SK-N-SH treated with all-trans-retinoic acid at 6 μM for 48 hours (cell line): ENCODE results near the gene FJX1.

Experiments used
- BACH2 ChIP-seq: fragments of 250-450 bp; sonication (Bioruptor Pico); IDR thresholded peaks from 2 replicates; pipeline ENCODE4 v1.9.0; 2021; ENCODE audit warnings: mild to moderate bottlenecking, borderline replicate concordance
- CSDC2 ChIP-seq: fragments of 250-450 bp; sonication (Bioruptor Pico); IDR thresholded peaks from 2 replicates; pipeline ENCODE4 v1.5.0; 2020; ENCODE audit warnings: mild to moderate bottlenecking, moderate library complexity
- CSRNP3 ChIP-seq: fragments of 250-450 bp; sonication (Bioruptor Pico); IDR thresholded peaks from 2 replicates; pipeline ENCODE4 v1.5.1; 2021; ENCODE audit warnings: mild to moderate bottlenecking, moderate library complexity
- ISL1 ChIP-seq: fragments of 250-450 bp; sonication (Bioruptor Pico); IDR thresholded peaks from 2 replicates; pipeline ENCODE4 v2.1.2; 2022; ENCODE audit warnings: mild to moderate bottlenecking, moderate library complexity
- PATZ1 ChIP-seq: fragments of 250-450 bp; sonication (Bioruptor Pico); IDR thresholded peaks from 2 replicates; pipeline ENCODE4 v1.8.0; 2020; ENCODE audit warnings: mild to moderate bottlenecking, moderate library complexity, borderline replicate concordance
- POU6F1 ChIP-seq: fragments of 250-450 bp; sonication (Bioruptor Pico); IDR thresholded peaks from 2 replicates; pipeline ENCODE4 v1.8.0; 2021; ENCODE audit warnings: low read depth, mild to moderate bottlenecking, moderate library complexity, borderline replicate concordance
- TCF4 ChIP-seq: fragments of 250-450 bp; sonication (Bioruptor Pico); IDR thresholded peaks from 2 replicates; pipeline ENCODE4 v1.8.0; 2021; ENCODE audit warnings: mild to moderate bottlenecking, moderate library complexity, borderline replicate concordance
- ZFP3 ChIP-seq: fragments of 250-450 bp; sonication (Bioruptor Pico); IDR thresholded peaks from 2 replicates; pipeline ENCODE4 v1.5.0; 2020; ENCODE audit warnings: mild to moderate bottlenecking, moderate library complexity
- ZNF70 ChIP-seq: fragments of 450-650 bp; formaldehyde crosslinking; IDR thresholded peaks from 2 replicates; pipeline ENCODE4 v1.5.0; 2020; ENCODE audit warnings: mild to moderate bottlenecking, moderate library complexity
- ZNF8 ChIP-seq: fragments of 450-650 bp; formaldehyde crosslinking; IDR thresholded peaks from 2 replicates; pipeline ENCODE4 v1.5.0; 2020; ENCODE audit warnings: mild to moderate bottlenecking, moderate library complexity

GRCh38 chr11:35602160-35602793 is 16.0 kb upstream of the FJX1 start:
- TF ChIP-seq ZFP3 (no peak), PATZ1 (CRISPR knock-in tag) (no peak), POU6F1 (CRISPR knock-in tag) (no peak), CSDC2 (CRISPR knock-in tag) (no peak), ZNF70 (CRISPR knock-in tag) (no peak), ISL1 (CRISPR knock-in tag) (no peak), CSRNP3 (CRISPR knock-in tag) (no peak), ZNF8 (CRISPR knock-in tag) (no peak), BACH2 (no peak), TCF4 (CRISPR knock-in tag) (no peak)
